WTC11 (cell line): ENCODE data around the gene PHTF2. TPM values are rescaled to one million over a fixed set of nuclear protein-coding genes. Genes with fewer than 3 reads are reported as not detected.

Experiments
- ATAC-seq: fragments of 200-7000 bp; cut with Tn5 transposase; 2 replicates; pipeline ENCODE4 v1.10.0; 2021; ENCODE audit warnings: mild to moderate bottlenecking, moderate library complexity
- CTCF ChIA-PET: fragments of 300-600 bp; sonication (Branson Sonifier 250); formaldehyde crosslinking; loops from one replicate; lab custom pipeline; 2021; ENCODE audit warnings: antibody characterized with exemption; lab: Charles Lee
- POLR2A ChIA-PET: fragments of 350-600 bp; sonication (Branson Sonifier 250); formaldehyde crosslinking; loops from one replicate; lab custom pipeline; 2021; ENCODE audit warnings: antibody characterized with exemption; lab: Charles Lee
- DNase-seq: peaks from one replicate; pipeline ENCODE4 v3.0.0; 2021; ENCODE audit warnings: low spot score
- H3K27ac Mint-ChIP-seq: 2 replicates; pipeline ENCODE4 v1.8.0; 2021; ENCODE audit warnings: mixed read lengths
- H3K27me3 Mint-ChIP-seq: 2 replicates; pipeline ENCODE4 v1.8.0; 2021; ENCODE audit warnings: low read depth, mild to moderate bottlenecking, moderate library complexity, mixed read lengths
- H3K36me3 Mint-ChIP-seq: 2 replicates; pipeline ENCODE4 v1.8.0; 2021; ENCODE audit warnings: mixed read lengths
- H3K4me1 Mint-ChIP-seq: 2 replicates; pipeline ENCODE4 v1.8.0; 2022; ENCODE audit warnings: mixed read lengths
- H3K4me3 Mint-ChIP-seq: 2 replicates; pipeline ENCODE4 v1.8.0; 2021; ENCODE audit warnings: mild to moderate bottlenecking, moderate library complexity, mixed read lengths
- H3K9me3 Mint-ChIP-seq: 2 replicates; pipeline ENCODE4 v1.8.0; 2021; ENCODE audit warnings: mixed read lengths
- AFF4 ChIP-seq: sonication (generic); formaldehyde crosslinking; IDR thresholded peaks from 2 replicates; pipeline ENCODE4 v1.8.1; 2023; ENCODE audit warnings: mild to moderate bottlenecking, missing genetic modification reagents, borderline replicate concordance
- ARID4B ChIP-seq: sonication (generic); formaldehyde crosslinking; IDR thresholded peaks from 2 replicates; pipeline ENCODE4 v1.8.0; 2023; ENCODE audit warnings: missing genetic modification reagents, mild to moderate bottlenecking, borderline replicate concordance
- CREM ChIP-seq: sonication (generic); formaldehyde crosslinking; IDR thresholded peaks from 2 replicates; pipeline ENCODE4 v1.8.1; 2022; ENCODE audit warnings: mild to moderate bottlenecking, missing genetic modification reagents, moderate library complexity
- E2F1 ChIP-seq: sonication (generic); formaldehyde crosslinking; IDR thresholded peaks from 2 replicates; pipeline ENCODE4 v1.8.0; 2022; ENCODE audit warnings: mild to moderate bottlenecking, missing genetic modification reagents
- ERG ChIP-seq: fragments of 250-450 bp; sonication (Bioruptor Pico); IDR thresholded peaks from 2 replicates; pipeline ENCODE4 v1.8.0; 2021; ENCODE audit warnings: mild to moderate bottlenecking
- ESRRA ChIP-seq: sonication (generic); formaldehyde crosslinking; IDR thresholded peaks from 2 replicates; pipeline ENCODE4 v1.8.1; 2022; ENCODE audit warnings: mild to moderate bottlenecking, missing genetic modification reagents, borderline replicate concordance
- FOXK1 ChIP-seq: sonication (generic); formaldehyde crosslinking; IDR thresholded peaks from 2 replicates; pipeline ENCODE4 v1.8.0; 2022; ENCODE audit warnings: mild to moderate bottlenecking, moderate library complexity, missing genetic modification reagents
- MLX ChIP-seq: sonication (generic); formaldehyde crosslinking; IDR thresholded peaks from 2 replicates; pipeline ENCODE4 v1.8.1; 2023; ENCODE audit warnings: mild to moderate bottlenecking, missing genetic modification reagents, moderate library complexity
- MXD4 ChIP-seq: fragments of 250-450 bp; sonication (Bioruptor Pico); IDR thresholded peaks from 2 replicates; pipeline ENCODE4 v1.8.0; 2021; ENCODE audit warnings: mild to moderate bottlenecking, moderate library complexity, borderline replicate concordance
- NFYB ChIP-seq: sonication (generic); formaldehyde crosslinking; conservative IDR thresholded peaks from 2 replicates; pipeline ENCODE4 v1.8.0; 2022; ENCODE audit warnings: low read depth, missing genetic modification reagents
- OVOL2 ChIP-seq: fragments of 250-450 bp; sonication (Bioruptor Pico); IDR thresholded peaks from 2 replicates; pipeline ENCODE4 v1.9.0; 2021; ENCODE audit warnings: mild to moderate bottlenecking, borderline replicate concordance
- RORB ChIP-seq: fragments of 250-450 bp; sonication (Bioruptor Pico); IDR thresholded peaks from 2 replicates; pipeline ENCODE4 v1.9.0; 2021; ENCODE audit warnings: mild to moderate bottlenecking
- SMAD4 ChIP-seq: sonication (generic); formaldehyde crosslinking; IDR thresholded peaks from 2 replicates; pipeline ENCODE4 v1.8.0; 2022; ENCODE audit warnings: mild to moderate bottlenecking, missing genetic modification reagents
- TEAD1 ChIP-seq: sonication (generic); formaldehyde crosslinking; IDR thresholded peaks from 2 replicates; pipeline ENCODE4 v1.8.0; 2022; ENCODE audit warnings: mild to moderate bottlenecking, missing genetic modification reagents
- USF2 ChIP-seq: sonication (generic); formaldehyde crosslinking; IDR thresholded peaks from 2 replicates; pipeline ENCODE4 v1.8.1; 2023; ENCODE audit warnings: mild to moderate bottlenecking, missing genetic modification reagents, moderate library complexity
- ZNF121 ChIP-seq: sonication (generic); formaldehyde crosslinking; IDR thresholded peaks from 2 replicates; pipeline ENCODE4 v1.8.0; 2023; ENCODE audit warnings: missing genetic modification reagents
- ZNF317 ChIP-seq: sonication (generic); formaldehyde crosslinking; IDR thresholded peaks from 2 replicates; pipeline ENCODE4 v1.8.1; 2023; ENCODE audit warnings: low read depth, mild to moderate bottlenecking, moderate library complexity, missing genetic modification reagents, borderline replicate concordance
- ZNF671 ChIP-seq: fragments of 250-450 bp; sonication (Bioruptor Pico); IDR thresholded peaks from 2 replicates; pipeline ENCODE4 v1.8.0; 2021; ENCODE audit warnings: mild to moderate bottlenecking
- ZSCAN18 ChIP-seq: fragments of 250-450 bp; sonication (Bioruptor Pico); IDR thresholded peaks from 2 replicates; pipeline ENCODE4 v2.1.2; 2022; ENCODE audit warnings: mild to moderate bottlenecking, moderate library complexity
- total RNA-seq: library from RNA; stranded (reverse); gene quantifications from 3 replicates; pipeline ENCODE4 v1.2.3, GENCODE V29; 2021

The PHTF2 gene
- total RNA-seq, 1 experiment from 2014 or later: 17.9 TPM

- CTCF ChIA-PET: no interaction called here
- no peaks in the 10 kb centered on the region for H3K9me3 Mint-ChIP-seq
- no peaks in the 10 kb centered on the region for H3K27me3 Mint-ChIP-seq
- DNase-seq: no peak
- ATAC-seq: no peak
- no peak overlapping the region for H3K27ac Mint-ChIP-seq
- H3K4me1 Mint-ChIP-seq: peaks cover 38% of the 10 kb centered on the region
- no peak overlapping the region for H3K4me3 Mint-ChIP-seq
- TF ChIP-seq MXD4 (CRISPR knock-in tag) (no peak), ARID4B (CRISPR knock-in tag) (no peak), ESRRA (CRISPR knock-in tag) (no peak), ERG (CRISPR knock-in tag) (no peak), CREM (CRISPR knock-in tag) (no peak), FOXK1 (no peak), RORB (CRISPR knock-in tag) (no peak), TEAD1 (CRISPR knock-in tag) (no peak), E2F1 (no peak), AFF4 (CRISPR knock-in tag) (no peak), ZNF317 (CRISPR knock-in tag) (no peak), USF2 (CRISPR knock-in tag) (no peak), SMAD4 (CRISPR knock-in tag) (no peak), NFYB (CRISPR knock-in tag) (no peak), MLX (CRISPR knock-in tag) (no peak), ZNF121 (no peak), OVOL2 (CRISPR knock-in tag) (no peak), ZSCAN18 (no peak), ZNF671 (CRISPR knock-in tag) (no peak)
- POLR2A ChIA-PET: no interaction called here
- peaks cover 7% of the 10 kb centered on the region; the same call in 1 of the 2 replicates for H3K36me3 Mint-ChIP-seq
Observed at GRCh38 chr7:77794000-77794399, 4.6 kb upstream of the PHTF2 start.
